GM23338 (cell line): ENCODE measurements around the gene ATXN2. TPM values are rescaled to one million over a fixed set of nuclear protein-coding genes. Genes with fewer than 3 reads are reported as not detected.
A peak's percentile ranks its signal among the peaks of the same experiment; 100 is the strongest.

Source experiments
- ATAC-seq: fragments of 200-7000 bp; cut with Tn5 transposase; 3 replicates; pipeline ENCODE4 v1.9.1; 2020
- DNase-seq: peaks from one replicate; pipeline ENCODE4 v3.0.0-alpha.2; 2015; ENCODE audit warnings: low spot score
- H2AFZ ChIP-seq: fragments of 200-600 bp; sonication (generic); 2 replicates; pipeline ENCODE4 v1.8.0; 2016; ENCODE audit warnings: antibody characterized with exemption, mild to moderate bottlenecking, moderate library complexity
- H3F3A ChIP-seq: fragments of 200-600 bp; sonication (generic); replicated peaks from 2 replicates; pipeline ENCODE4 v1.8.0; 2017; ENCODE audit warnings: antibody characterized with exemption, mixed run types, low read depth
- H3K27ac ChIP-seq: fragments of 200-600 bp; sonication (generic); 2 replicates; pipeline ENCODE4 v1.6.1; 2016; ENCODE audit warnings: low read depth
- H3K27me3 ChIP-seq: fragments of 200-600 bp; sonication (generic); 2 replicates; pipeline ENCODE4 v1.8.0; 2016; ENCODE audit warnings: mild to moderate bottlenecking, mixed run types, moderate library complexity; ENCODE audit not compliant: insufficient read depth
- H3K36me3 ChIP-seq: fragments of 200-600 bp; sonication (generic); 2 replicates; pipeline ENCODE4 v1.8.0; 2016; ENCODE audit warnings: mild to moderate bottlenecking; ENCODE audit not compliant: insufficient read depth
- H3K4me1 ChIP-seq: fragments of 200-600 bp; sonication (generic); 2 replicates; pipeline ENCODE4 v1.8.0; 2016; ENCODE audit warnings: mild to moderate bottlenecking, moderate library complexity; ENCODE audit not compliant: insufficient read depth
- H3K4me2 ChIP-seq: fragments of 200-600 bp; sonication (generic); 2 replicates; pipeline ENCODE4 v1.7.1; 2017; ENCODE audit warnings: mixed run types
- H3K4me3 ChIP-seq: fragments of 200-600 bp; sonication (generic); 2 replicates; pipeline ENCODE4 v1.6.1; 2016; ENCODE audit warnings: mixed run types
- H3K79me2 ChIP-seq: fragments of 200-600 bp; sonication (generic); replicated peaks from 2 replicates; pipeline ENCODE4 v1.8.0; 2017; ENCODE audit warnings: mild to moderate bottlenecking; ENCODE audit not compliant: insufficient read depth
- H3K9me2 ChIP-seq: fragments of 200-600 bp; sonication (generic); 2 replicates; pipeline ENCODE4 v1.8.0; 2017; ENCODE audit not compliant: insufficient read depth
- H4K20me1 ChIP-seq: fragments of 200-600 bp; sonication (generic); replicated peaks from 2 replicates; pipeline ENCODE4 v1.8.0; 2017; ENCODE audit warnings: mild to moderate bottlenecking; ENCODE audit not compliant: insufficient read depth
- H3K27ac Mint-ChIP-seq: 2 replicates; pipeline ENCODE4 v1.8.0; 2020; ENCODE audit warnings: inconsistent platforms, mild to moderate bottlenecking, moderate library complexity, mixed read lengths
- H3K27me3 Mint-ChIP-seq: 3 replicates; pipeline ENCODE4 v1.8.0; 2022; ENCODE audit warnings: low read depth, mild to moderate bottlenecking, moderate library complexity, mixed read lengths, inconsistent platforms; ENCODE audit not compliant: insufficient read depth, poor library complexity
- H3K36me3 Mint-ChIP-seq: 3 replicates; pipeline ENCODE4 v1.8.0; 2021; ENCODE audit warnings: low read depth, mild to moderate bottlenecking, inconsistent platforms, moderate library complexity, mixed read lengths
- H3K4me1 Mint-ChIP-seq: 3 replicates; pipeline ENCODE4 v1.8.0; 2020; ENCODE audit warnings: mild to moderate bottlenecking, inconsistent platforms, mixed read lengths
- H3K4me3 Mint-ChIP-seq: 3 replicates; pipeline ENCODE4 v1.8.0; 2021; ENCODE audit warnings: moderate library complexity, mild to moderate bottlenecking, inconsistent platforms, mixed read lengths
- H3K9me3 Mint-ChIP-seq: 3 replicates; pipeline ENCODE4 v1.8.0; 2020; ENCODE audit warnings: moderate library complexity, mild to moderate bottlenecking, inconsistent platforms, mixed read lengths
- ETS1 ChIP-seq: IDR thresholded peaks from 2 replicates; pipeline ENCODE4 v1.6.1; 2016; ENCODE audit warnings: antibody characterized with exemption
- EZH2 ChIP-seq: fragments of 200-600 bp; sonication (generic); IDR thresholded peaks from one replicate; pipeline ENCODE4 v1.8.0; 2017; ENCODE audit warnings: antibody characterized with exemption, mild to moderate bottlenecking, low read depth; ENCODE audit not compliant: unreplicated experiment
- EZH2phosphoT487 ChIP-seq: fragments of 200-600 bp; sonication (generic); IDR thresholded peaks from one replicate; pipeline ENCODE4 v1.8.1; 2018; ENCODE audit warnings: antibody characterized with exemption; ENCODE audit not compliant: unreplicated experiment
- JUNB ChIP-seq: IDR thresholded peaks from one replicate; pipeline ENCODE4 v1.6.1; 2016; ENCODE audit warnings: antibody characterized with exemption; ENCODE audit not compliant: unreplicated experiment
- POLR2AphosphoS5 ChIP-seq: IDR thresholded peaks from 2 replicates; pipeline ENCODE4 v1.6.1; 2016; ENCODE audit warnings: antibody characterized with exemption, low read depth
- REST ChIP-seq: IDR thresholded peaks from one replicate; pipeline ENCODE4 v1.6.1; 2018; ENCODE audit warnings: antibody characterized with exemption; ENCODE audit not compliant: unreplicated experiment
- STAT1 ChIP-seq: IDR thresholded peaks from one replicate; pipeline ENCODE4 v1.6.1; 2016; ENCODE audit warnings: antibody characterized with exemption; ENCODE audit not compliant: unreplicated experiment
- ZNF114 ChIP-seq: fragments of 250-450 bp; sonication (Bioruptor Pico); IDR thresholded peaks from 2 replicates; pipeline ENCODE4 v1.5.0; 2020; ENCODE audit warnings: mild to moderate bottlenecking, moderate library complexity
- ZNF331 ChIP-seq: fragments of 250-450 bp; sonication (Bioruptor Pico); IDR thresholded peaks from 2 replicates; pipeline ENCODE4 v1.5.0; 2020; ENCODE audit warnings: low read depth, mild to moderate bottlenecking, moderate library complexity
- polyA plus RNA-seq: library from polyadenylated mRNA; unstranded; fragments of >200 nt; fragmentation: Nextera tagmentation; extraction: Ambion mirVana; gene quantifications from 2 replicates; pipeline ENCODE4 v1.2.1, GENCODE V29; 2016
- total RNA-seq: library from RNA; depleted of rRNA; stranded (reverse); fragments of >200 nt; shearing (Covaris generic); gene quantifications from 2 replicates; pipeline ENCODE4 v1.2.3, GENCODE V29; 2014
- TF ChIP-seq, protein P1 (sequence below), 2 experiments: fragments of 200-600 bp in 1 of 2; sonication (generic) in 1 of 2; conservative IDR thresholded peaks; 2 replicates each; pipeline versions ENCODE4 v1.5.1 to v1.6.1; 2016 to 2017; ENCODE audit warnings: antibody characterized with exemption in 2 of 2, low read depth in 2 of 2, mild to moderate bottlenecking in 2 of 2, moderate library complexity in 1 of 2

Gene ATXN2
- total and polyA plus RNA-seq, 2 experiments from 2014 or later = 44.8 to 59.5 TPM

DNA sequence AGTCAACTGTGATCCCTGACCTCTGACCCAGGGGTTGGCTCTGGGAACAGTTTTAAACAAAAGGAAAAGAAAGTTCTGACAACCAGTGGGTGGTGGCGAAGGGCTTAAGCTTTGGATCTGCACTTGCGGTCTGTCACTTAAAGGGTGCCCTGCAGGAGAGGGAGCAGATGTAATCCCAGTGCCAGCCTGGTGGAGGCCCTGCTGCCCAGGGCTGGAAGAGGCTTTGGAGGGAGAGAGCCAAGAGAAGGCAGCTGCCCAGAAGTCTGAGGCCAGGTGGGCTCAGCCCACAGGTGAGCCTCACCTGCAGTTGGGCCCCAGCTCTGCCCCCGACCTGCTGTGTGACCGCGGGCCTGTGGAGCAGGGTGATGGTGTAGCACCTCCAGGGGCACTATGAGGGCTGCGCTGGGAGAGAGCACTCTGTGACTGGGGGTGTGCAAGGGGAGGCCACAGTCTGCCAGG lies 174.3 kb downstream of the ATXN2 start:
- Histone ChIP-seq H3K9me2 (no peaks in the 10 kb centered on the region), H3K79me2 (peaks cover 93% of the 10 kb centered on the region), H4K20me1 (peaks cover 18% of the 10 kb centered on the region), H2AFZ (no peak overlapping the region), H3F3A (peaks cover 8% of the 10 kb centered on the region), H3K4me1 (peaks cover 34% of the 10 kb centered on the region), H3K36me3 (peaks cover under 1% of the 10 kb centered on the region; the same call in 1 of the 2 replicates), H3K27ac (peak overlapping the region; percentile 59), H3K27me3 (no peaks in the 10 kb centered on the region), H3K4me3 (no peak overlapping the region), H3K4me2 (0 out of 2 replicates have a peak overlapping the region, but pooled peaks have one; percentile 32)
- H3K4me1 Mint-ChIP-seq = peaks cover 44% of the 10 kb centered on the region
- peak; percentile 83 for ATAC-seq
- peaks cover 39% of the 10 kb centered on the region for H3K36me3 Mint-ChIP-seq
- H3K9me3 Mint-ChIP-seq = no peaks in the 10 kb centered on the region
- peak; percentile 70 for DNase-seq
- peak overlapping the region; percentile 78; the same call in 1 of the 2 replicates for H3K27ac Mint-ChIP-seq
- H3K27me3 Mint-ChIP-seq = peaks cover 6% of the 10 kb centered on the region
- no peak overlapping the region; the same call in 2 of the 3 replicates for H3K4me3 Mint-ChIP-seq
- no peak for TF ChIP-seq ZNF114 (CRISPR knock-in tag)
- TF ChIP-seq, protein P1, sequence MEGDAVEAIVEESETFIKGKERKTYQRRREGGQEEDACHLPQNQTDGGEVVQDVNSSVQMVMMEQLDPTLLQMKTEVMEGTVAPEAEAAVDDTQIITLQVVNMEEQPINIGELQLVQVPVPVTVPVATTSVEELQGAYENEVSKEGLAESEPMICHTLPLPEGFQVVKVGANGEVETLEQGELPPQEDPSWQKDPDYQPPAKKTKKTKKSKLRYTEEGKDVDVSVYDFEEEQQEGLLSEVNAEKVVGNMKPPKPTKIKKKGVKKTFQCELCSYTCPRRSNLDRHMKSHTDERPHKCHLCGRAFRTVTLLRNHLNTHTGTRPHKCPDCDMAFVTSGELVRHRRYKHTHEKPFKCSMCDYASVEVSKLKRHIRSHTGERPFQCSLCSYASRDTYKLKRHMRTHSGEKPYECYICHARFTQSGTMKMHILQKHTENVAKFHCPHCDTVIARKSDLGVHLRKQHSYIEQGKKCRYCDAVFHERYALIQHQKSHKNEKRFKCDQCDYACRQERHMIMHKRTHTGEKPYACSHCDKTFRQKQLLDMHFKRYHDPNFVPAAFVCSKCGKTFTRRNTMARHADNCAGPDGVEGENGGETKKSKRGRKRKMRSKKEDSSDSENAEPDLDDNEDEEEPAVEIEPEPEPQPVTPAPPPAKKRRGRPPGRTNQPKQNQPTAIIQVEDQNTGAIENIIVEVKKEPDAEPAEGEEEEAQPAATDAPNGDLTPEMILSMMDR (conservative IDR thresholded peaks at IDR 0.05; ENCODE audit: low read depth in 2 of 2) = peak; percentile 41 to 57

- Histone ChIP-seq H3K9me2 (no peaks in the 10 kb centered on the region), H3K27me3 (no peaks in the 10 kb centered on the region), H2AFZ (no peak overlapping the region), H3F3A (peaks cover 8% of the 10 kb centered on the region), H3K4me1 (peaks cover 29% of the 10 kb centered on the region; the same call in 1 of the 2 replicates), H3K27ac (peak overlapping the region; percentile 59), H3K4me3 (no peak overlapping the region), H4K20me1 (peaks cover 23% of the 10 kb centered on the region), H3K79me2 (peaks cover 93% of the 10 kb centered on the region), H3K4me2 (no peak overlapping the region), H3K36me3 (peaks cover 6% of the 10 kb centered on the region; the same call in 1 of the 2 replicates)
- Mint-ChIP-seq H3K27me3 (peaks cover 2% of the 10 kb centered on the region), H3K9me3 (no peaks in the 10 kb centered on the region), H3K27ac (peak overlapping the region; percentile 78; the same call in 1 of the 2 replicates), H3K4me1 (peaks cover 41% of the 10 kb centered on the region), H3K36me3 (peaks cover 44% of the 10 kb centered on the region), H3K4me3 (no peak overlapping the region; the same call in 2 of the 3 replicates)
- TF ChIP-seq, protein P1 (conservative IDR thresholded peaks at IDR 0.05; ENCODE audit: low read depth in 2 of 2) = no peak
- no peak for TF ChIP-seq ZNF331
- no peak for TF ChIP-seq REST
- no peak for TF ChIP-seq EZH2
- TF ChIP-seq POLR2AphosphoS5 = no peak
- no peak for TF ChIP-seq JUNB
- TF ChIP-seq EZH2phosphoT487 = no peak
- TF ChIP-seq STAT1 = no peak
- no peak for TF ChIP-seq ETS1
- ATAC-seq (peak; percentile 8), DNase-seq (no peak)
Observed at GRCh38 chr12:111424189-111424792, 174.8 kb downstream of the ATXN2 start.
